ENCODE measurements around the gene IL9R.

Gene IL9R

GRCh38 chrX:156030474-156030873 is 33.0 kb downstream of the IL9R start:
- peak; percentile 41 for DNase-seq
